ENCODE data around the gene UBE4B.
"Not testable (repeated sequence)": the region's sequence is repeated elsewhere in the genome, so short reads cannot be mapped to it uniquely, and the experiment has no call there.

UBE4B gene

DNA sequence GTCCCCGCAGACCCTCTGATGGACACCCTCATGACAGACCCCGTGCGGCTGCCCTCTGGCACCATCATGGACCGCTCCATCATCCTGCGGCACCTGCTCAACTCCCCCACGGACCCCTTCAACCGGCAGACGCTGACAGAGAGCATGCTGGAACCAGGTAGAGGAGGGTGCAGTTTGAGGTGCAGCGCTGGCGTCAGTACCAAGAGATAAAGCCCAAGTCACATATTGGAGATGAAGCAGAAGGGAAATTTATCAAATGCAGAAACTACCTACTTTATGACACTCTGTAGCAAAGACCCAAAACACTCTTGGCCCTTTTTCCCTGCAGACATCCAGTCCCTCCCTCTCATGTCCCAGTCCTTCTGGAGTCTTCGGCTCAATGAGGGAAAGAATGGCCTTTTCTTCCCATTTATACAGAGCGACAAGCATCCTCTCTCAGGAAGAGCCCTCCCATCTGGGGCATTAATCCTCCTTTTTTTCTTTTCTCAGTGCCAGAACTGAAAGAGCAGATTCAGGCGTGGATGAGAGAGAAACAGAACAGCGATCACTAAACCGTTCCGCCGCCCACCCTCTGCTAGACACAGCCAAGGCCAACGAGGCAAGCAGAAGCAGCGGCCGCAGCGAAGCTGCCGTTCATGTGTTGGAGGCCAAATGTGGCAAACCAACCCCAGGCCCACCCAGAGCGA lies 146.8 kb downstream of the UBE4B start:
- DNase-seq = no peak

GRCh38 chr1:10181154-10181553 lies 148.4 kb downstream of the UBE4B start:
- no peak for DNase-seq

- no peak for DNase-seq
Observed at GRCh38 chr1:10185759-10186158, 153.0 kb downstream of the UBE4B start.

GRCh38 chr1:10186331-10187025 lies 153.7 kb downstream of the UBE4B start:
- no peak for DNase-seq

DNA sequence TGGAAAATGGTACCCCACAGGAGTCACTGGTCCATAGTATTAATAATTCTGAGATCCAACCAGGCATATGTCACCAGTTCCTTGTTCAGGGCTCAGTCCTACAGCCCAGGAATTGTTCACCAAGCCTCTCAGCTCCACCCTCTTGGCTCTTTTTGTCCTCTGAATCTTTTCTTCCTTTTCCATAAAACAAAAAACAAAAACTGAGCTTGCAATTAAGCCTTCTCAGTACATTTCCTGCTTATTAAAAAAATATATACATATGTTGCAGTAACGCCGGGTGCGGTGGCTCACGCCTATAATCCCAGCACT lies 154.2 kb downstream of the UBE4B start:
- no peak for DNase-seq

DNA sequence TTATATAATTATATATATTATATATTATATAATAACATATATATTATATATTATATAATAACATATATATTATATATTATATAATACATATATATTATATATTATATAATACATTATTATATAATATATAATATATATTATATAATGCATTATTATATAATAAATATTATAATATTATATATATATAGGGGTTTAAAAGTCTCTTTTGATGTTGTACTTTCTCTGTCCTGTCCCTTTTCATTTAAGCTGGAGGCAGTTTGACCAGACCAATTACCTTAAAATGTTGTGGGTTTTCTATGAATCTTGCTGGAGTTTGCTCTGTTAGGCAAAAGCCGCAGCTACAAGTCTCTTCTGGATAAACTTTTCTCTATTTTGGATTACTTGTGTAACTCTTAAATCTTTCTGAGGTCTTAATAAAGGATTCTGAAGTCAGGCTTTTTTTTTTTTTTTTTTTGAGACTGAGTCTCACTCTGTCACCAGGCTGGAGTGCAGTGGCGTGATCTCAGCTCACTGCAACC lies 155.4 kb downstream of the UBE4B start:
- no peak for DNase-seq

- DNase-seq = no peak
Observed at GRCh38 chr1:10189659-10190058, 156.9 kb downstream of the UBE4B start.

- DNase-seq = no peak
Observed at GRCh38 chr1:10192263-10192662, 159.5 kb downstream of the UBE4B start.

GRCh38 chr1:10193288-10193687 lies 160.5 kb downstream of the UBE4B start:
- no peak for DNase-seq

GRCh38 chr1:10195570-10195969 lies 162.8 kb downstream of the UBE4B start:
- no peak for DNase-seq

- no peak for DNase-seq
Observed at GRCh38 chr1:10196976-10197375, 164.2 kb downstream of the UBE4B start.

DNA sequence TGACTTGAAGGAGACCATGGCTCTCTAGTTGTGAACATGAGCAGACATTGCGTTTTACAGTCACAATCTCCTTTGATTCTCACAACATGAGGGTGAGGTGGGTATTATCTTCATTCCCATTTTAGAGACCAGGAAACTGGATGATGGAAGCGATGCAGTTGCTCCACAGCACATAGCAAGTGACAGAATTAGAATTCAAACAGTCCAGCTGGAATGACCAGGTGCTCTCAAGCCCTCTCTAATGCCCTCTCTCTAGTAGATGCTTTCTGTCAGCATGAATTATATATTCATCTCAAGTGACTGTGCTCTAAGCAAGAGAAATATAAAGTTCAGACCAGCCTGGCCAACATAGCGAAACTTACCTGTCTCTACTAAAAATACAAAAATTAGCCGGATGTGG lies 167.9 kb downstream of the UBE4B start:
- DNase-seq = no peak

DNA sequence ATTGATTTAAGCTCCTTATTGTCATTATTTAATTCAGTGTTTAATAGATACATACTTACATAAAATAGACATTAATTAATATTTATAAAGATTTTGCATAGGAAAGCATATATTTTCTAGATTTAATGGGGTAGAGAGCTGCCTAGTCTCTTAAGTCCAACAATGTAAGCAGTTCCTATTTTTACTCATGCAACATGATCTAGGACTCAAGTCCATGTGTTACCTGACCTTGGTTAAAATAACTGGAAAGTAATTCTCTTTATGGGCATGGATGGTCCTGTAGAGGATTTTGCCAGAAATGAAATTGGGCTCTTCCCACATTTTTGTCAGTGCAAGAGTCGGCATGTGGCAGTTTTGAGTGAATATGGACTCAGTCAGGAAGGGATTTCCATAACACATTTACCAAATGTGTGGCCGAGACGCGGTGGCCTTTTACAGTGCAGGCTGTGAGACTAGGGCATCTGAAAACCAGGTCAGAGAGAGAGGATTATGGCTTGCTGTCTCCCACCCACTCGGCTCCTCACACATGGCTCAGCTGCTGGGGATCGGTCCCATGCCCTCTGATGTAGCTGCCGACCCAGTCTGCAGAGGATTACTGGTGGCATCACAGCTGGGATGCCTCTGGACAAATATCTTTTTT lies 171.4 kb downstream of the UBE4B start:
- no peak for DNase-seq

DNA sequence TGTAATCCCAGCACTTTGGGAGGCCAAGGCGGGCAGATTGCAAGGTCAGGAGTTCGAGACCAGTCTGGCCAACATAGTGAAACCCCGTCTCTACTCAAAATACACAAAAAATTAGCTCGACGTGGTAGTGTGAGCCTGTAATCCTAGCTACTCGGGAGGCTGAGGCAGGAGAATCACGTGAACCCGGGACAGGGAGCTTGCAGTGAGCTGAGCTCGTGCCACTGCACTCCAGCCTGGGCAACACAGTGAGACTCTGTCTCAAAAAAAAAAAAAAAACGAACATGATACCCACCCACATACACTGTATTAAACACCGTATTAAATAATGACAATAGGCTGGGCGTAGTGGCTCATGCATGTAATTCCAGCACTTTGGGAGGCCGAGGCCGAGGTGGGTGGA lies 172.4 kb downstream of the UBE4B start:
- not testable (repeated sequence) for DNase-seq

DNA sequence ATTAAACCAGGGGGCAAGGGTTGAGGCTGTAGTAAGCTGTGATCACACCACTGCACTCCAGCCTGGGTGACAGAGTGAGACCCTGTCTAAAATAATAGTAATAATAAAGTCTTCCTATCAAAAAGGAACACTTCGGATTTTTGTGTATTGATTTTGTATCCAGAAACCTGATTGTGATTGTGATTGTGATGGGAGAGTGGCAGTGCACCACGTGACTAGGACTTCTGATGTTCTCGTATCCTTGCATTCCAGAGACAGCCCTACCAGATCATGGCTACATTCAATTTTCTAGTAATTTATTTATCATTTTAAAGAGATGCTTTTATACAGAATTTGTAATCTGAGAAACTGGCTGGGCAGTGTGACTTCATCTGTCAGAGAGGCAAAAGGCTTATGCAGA lies 175.1 kb downstream of the UBE4B start:
- no peak for DNase-seq

DNA sequence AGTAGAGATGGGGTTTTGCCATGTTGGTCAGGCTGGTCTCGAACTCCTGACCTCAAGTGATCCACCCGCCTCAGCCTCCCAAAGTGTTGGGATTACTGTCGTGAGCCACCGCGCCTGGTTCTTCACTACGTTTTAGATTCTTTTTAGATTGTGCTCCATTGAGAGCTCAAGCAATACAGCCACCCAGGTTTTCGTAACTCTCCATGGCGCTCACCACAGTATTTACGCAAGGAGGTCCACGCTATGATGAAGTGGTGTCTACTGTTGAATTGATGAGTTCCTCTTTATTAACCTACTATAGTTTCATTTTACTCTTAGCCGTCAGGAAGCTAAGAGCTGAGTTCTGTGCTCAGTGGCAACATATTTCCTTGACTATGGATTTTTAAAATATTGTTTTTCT lies 175.8 kb downstream of the UBE4B start:
- no peak for DNase-seq

- no peak for DNase-seq
Observed at GRCh38 chr1:10209590-10209904, 176.8 kb downstream of the UBE4B start.

GRCh38 chr1:10209905-10210810 lies 177.4 kb downstream of the UBE4B start, which contains the start of gene KIF1B:
TSS of gene KIF1B (plus strand) at chr1:10210570. CDS start at chr1:10232329, 21,759 bp downstream.
- DNase-seq = peak; percentile 72 to 92

DNA sequence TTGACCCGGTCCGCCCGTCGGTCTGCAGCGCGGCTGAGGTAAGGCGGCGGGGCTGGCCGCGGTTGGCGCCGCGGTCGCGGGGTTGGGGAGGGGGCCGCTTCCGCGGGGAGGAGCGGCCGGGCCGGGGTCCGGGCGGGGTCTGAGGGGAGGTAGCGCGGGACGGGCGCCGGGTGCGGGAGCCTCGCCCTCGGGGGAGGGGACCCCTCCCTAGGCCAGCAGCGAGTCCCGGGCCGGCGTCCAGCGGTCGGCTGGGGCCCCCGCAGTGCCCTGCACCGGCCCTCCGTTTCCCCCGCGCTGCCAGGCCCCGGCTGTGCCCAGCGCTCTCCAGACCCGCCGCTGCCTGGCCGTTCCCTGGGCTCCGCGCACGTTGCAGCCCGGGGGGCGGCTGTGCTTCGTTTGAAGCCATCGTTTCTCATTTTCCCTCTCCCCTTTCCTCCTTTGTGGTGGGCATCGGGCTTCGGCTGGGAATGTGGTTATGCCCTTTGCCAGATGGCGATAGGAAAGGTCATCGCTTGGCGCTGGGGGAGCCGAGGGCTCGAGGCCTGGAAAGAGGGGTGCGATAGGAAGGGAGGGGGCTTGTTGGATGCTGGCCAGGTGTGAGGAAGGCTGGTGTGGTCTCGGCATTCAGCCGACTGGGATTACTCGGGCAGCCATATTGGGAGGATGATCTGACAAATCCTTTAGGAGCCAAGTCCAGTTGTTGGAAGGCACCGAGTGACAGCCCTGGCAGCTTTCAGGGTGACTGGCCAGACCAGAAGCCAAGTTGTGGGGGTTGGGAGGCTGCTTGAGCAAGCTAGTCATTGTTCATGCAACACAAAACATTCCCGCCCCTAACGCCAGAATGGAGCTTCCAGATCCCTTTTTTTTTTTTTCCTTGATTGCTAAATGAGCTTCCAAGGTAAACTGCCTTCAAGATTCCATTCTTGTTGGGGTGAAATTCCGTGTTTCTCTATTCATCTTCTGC lies 178.4 kb downstream of the UBE4B start:
- DNase-seq = no peak

DNA sequence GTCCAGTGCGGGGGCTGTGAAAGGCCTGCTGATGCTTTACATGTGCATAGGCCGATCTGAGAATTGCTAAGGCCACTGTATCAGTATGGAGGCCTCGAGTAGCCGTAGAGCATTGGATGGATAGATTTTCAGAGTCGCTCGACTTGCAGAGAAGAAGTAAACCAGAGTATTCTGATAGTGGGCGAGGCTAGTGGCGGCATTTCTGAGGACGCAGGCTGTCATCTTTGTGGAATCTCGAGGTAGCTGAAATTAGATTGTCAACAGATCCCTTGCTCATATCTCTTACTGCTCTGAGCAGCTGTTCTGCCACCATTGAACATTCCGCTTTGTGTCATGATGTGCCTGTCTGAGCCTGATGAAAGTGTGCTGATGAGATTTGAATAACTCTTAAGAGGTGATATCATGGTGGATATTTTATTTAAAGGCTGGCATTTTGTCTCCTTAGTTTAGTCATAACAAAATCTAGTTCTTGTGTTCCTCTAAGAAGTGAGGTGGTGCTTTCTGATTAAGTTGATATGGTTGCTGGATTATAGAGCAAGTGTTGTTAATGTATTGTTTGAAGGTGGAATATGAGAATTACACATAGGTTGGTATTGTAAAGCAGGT lies 179.2 kb downstream of the UBE4B start:
- DNase-seq = peak in 1 of 2 experiments; percentile 16

GRCh38 chr1:10212476-10212875 lies 179.7 kb downstream of the UBE4B start:
- DNase-seq = no peak
